ENCODE results near the gene ESPNL.

The ESPNL gene

DNA sequence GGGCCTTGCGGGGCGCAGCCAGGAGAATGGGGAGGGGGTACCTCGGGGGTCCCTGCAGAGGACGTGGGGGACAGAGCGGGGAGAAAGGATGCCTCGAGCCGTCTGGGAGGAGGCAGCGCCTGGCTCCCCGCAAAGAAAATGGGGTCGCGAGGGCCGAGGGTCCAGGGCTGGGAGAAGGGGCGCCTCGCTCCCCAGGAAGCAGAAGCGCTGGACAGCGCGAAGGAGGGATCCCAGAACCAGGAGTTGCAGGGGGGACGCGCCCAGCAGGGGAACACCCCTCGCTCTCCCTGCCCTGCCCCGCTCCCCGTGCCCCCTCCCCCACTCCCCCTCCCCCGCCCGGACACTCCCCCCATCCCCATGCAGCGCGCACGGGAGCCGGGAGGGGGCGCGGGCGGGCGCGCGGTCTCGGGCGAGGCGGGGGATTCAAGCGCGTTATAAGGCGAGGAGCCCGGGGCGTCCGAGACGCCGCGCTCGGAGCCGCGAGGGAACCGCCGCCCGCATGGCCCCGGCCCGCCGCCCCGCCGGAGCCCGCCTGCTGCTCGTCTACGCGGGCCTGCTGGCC, 58.5 kb downstream of the ESPNL start, which contains the start of gene ERFE:
TSS of gene ERFE (plus strand) at position 462 of the 562 bp plus-strand sequence. CDS start at position 500, 38 bp downstream.
- no peak for DNase-seq (ENCODE audit: low read depth)

DNA sequence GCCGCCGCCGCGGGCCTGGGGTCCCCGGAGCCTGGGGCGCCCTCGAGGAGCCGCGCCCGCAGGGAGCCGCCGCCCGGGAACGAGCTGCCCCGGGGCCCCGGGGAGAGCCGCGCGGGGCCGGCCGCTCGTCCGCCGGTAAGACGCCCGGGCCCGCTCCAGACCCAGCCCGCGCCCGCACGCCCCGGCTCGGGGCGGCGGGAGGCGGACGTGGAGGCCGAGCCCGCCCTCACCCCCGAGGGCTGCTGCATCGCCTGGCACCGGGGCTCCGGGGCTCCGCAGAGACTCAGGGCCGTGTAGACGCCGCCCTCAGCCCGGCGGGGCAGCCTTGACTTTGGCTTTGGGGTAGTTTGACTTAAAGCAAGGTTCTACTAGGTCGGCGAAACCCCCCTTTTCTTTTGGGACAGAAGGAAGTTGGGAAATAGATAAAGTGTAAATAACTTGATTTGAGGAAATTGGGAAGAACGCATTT, 59.0 kb downstream of the ESPNL start:
- no peak for DNase-seq (ENCODE audit: low read depth)

GRCh38 chr2:238159661-238160205, 59.6 kb downstream of the ESPNL start:
- DNase-seq (ENCODE audit: low read depth), result no peak

GRCh38 chr2:238160206-238161129, 60.3 kb downstream of the ESPNL start:
- no peak for DNase-seq (ENCODE audit: low read depth)

DNA sequence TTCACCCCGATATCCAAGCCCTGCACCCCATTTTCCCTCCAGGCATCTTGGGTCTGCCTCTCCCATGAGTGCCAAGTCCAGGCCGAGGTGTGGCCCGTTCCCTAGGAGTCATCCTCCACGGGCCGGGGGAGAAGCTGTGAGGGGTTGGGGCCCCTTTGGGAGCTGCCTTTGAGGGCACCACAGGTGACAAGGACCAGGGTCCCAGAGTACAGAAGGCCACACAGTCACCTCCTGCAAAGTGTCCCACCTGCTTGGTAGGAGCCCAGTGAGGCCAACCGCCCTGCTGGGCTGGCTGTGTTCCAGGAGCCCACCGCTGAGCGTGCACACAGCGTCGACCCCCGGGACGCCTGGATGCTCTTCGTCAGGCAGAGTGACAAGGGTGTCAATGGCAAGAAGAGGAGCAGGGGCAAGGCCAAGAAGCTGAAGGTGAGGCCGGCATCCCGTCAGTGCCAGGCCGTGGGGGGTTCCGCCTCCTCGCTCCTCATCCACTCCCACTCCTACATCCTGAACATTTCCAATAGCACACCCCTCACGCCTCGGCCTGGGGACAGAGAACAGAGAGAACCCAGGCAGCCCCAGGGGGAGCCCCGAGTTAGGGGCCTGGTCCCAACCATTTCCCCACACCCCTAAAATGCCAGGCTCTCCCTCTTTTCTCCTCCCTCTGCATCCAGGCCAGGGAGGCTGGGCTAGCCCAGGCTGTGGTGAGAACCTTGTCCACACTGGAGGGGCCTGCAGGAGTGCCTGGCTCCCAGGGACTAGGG, 61.3 kb downstream of the ESPNL start:
- no peak for DNase-seq (ENCODE audit: low read depth)

DNA sequence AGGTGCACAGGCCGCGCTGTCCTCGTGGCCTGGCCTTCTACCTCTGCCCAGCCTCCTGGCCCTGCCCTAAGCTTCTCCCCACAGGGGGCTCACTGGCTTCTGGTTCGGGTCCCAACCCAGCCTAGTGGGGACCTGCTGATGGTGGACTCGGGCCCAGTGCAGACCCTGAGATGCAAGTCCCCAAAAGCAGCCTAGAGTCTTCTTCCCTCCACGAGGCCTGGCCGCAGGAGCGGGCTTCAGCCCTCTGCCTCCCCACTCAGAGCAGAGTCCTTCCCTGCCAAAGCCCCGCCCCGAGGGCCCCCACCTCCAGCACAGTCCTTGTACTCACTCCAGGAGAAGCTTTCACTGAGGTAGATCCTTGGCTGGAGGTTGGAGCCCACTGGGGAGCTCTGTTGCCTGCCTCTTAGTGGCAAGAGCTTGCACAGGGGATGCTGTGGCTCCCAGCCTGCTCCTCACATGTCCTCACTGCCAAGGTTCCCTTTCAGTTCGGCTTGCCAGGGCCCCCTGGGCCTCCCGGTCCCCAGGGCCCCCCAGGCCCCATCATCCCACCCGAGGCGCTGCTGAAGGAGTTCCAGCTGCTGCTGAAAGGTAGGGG, 62.2 kb downstream of the ESPNL start:
- no peak for DNase-seq (ENCODE audit: low read depth)

- DNase-seq (ENCODE audit: low read depth), result no peak
Observed at GRCh38 chr2:238162846-238163441, 62.8 kb downstream of the ESPNL start.

GRCh38 chr2:238163481-238164198, 63.5 kb downstream of the ESPNL start:
- no peak for DNase-seq (ENCODE audit: low read depth)

DNA sequence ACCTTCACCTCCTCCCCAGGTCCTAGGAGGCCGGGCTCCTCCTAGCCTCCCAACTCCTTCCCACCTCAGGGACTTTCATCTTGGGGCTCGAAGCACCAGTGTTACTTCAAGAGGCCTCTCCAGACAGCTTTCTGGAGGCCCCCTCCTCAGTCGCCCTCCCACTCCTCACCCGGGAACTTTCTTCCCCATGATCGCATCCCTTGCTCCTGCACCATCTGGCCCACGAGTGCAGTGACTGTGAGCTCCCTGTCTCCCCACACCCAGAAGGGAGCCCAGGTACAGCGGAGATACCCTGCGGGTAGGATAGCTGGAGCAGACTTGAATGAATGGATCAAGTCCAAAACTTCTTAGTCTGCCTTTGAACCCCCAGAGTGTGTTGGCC, 64.8 kb downstream of the ESPNL start:
- no peak for DNase-seq (ENCODE audit: low read depth)

GRCh38 chr2:238165288-238165921, 65.3 kb downstream of the ESPNL start:
- no peak for DNase-seq (ENCODE audit: low read depth)

- DNase-seq (ENCODE audit: low read depth), result no peak
Observed at GRCh38 chr2:238166391-238167343, 66.5 kb downstream of the ESPNL start.

DNA sequence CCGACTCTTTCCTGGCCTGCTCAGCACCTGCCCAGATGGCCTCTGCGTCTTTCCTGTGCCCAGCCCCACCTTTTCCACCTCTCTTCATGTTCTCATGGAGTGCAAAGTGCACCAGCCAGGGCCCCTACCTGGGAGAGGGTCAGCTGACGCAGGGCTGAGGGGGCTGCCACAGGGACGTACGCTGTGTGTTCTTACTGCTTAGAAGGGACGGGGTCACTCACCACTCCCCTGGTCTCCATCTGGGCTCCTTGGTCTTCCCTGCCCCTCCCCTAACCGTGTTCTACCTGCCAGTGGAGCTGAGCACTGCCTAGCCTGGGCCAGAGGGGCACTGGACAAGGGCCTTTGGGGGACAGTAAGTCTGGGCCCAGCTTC, 67.2 kb downstream of the ESPNL start:
- DNase-seq (ENCODE audit: low read depth), result no peak

DNA sequence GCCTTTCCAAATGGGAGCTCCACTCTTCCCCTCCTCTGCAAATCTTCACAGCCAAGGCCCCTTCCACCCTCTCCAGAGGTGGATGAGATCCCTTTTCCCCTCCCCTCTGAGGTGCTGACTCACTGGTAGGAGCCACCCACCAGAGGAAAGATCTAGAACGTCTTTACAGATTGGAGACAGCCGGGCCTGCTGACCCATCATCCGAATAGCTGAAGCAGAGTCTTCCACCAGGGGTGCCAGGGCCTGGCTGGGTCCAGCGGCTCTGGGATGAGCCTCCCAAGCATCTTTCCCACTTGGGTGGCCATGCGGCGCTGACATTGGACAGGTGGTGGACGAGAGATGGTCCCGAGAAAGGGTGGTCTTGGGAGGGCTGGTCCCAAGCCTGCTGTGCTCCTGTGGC, 67.6 kb downstream of the ESPNL start:
- no peak for DNase-seq (ENCODE audit: low read depth)

DNA sequence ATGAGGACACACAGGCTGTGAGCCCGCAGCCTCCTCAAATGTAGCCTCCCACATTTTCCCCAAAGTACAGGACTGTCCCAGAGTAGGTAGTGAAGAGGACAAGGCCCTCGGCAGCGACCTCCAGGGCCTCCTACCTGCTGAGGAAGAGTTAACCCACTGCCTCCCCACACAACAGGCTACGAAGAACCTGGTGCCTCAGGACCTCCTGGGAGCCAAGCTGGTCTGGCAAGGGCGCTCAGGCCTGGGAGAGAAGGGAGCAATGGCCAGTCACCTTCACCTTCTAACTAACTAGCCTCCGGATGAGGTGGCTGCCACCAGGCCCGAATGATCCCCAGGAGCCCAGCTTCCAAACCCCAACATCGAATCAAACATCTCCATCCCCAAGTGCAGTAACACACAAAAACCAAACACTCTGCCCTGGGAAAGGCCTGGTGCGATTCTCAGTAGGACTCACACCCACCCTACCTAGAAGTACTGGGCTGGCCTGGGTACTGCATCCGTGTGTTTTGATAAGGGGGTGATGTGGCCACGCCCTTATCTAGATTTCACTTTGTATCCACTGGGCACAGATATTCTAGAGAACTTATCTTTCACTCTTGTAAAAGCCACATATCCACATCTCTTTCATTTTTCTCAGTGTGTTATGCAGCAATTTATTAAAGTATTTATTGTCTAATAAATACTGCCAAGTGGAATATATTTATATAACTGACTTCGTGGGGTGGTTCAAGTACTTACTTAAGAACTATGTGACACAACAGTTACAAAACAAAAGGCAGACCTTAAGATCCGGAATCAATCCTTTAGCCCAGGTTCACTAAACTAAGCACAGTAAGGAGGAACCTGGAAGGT, 68.3 kb downstream of the ESPNL start:
- DNase-seq (ENCODE audit: low read depth), result no peak

DNA sequence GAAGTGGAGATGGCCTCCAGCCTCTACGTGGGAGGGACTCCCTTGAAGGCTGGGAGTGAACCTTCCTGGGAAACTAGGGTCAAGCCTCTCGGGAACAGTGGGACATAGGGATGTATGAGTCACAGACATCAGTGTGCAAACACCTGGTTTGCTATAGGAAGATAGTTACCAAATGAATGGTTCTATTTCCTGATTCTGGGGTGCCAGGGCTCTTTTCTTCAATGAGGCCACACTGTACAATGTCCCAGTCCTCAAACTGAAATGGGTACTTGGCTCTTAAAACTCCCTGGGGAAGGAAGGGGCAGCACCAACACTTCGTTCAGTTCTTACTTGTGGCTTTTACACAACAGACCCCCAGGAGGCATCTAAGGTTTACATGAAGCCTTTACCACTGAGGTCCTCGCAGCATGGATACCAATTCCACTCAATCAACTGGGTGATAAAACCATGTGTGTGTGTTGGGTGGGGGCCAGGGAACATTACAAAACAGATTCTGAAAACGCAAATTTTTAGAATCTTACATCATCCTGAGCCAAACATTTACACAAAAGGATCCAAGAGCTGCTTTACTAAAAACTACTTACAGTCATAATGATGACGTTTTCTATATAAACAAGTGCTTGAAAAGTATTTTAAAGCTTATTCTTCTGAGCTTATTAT, 69.0 kb downstream of the ESPNL start:
- peak; percentile 80 for DNase-seq (ENCODE audit: low read depth)

DNA sequence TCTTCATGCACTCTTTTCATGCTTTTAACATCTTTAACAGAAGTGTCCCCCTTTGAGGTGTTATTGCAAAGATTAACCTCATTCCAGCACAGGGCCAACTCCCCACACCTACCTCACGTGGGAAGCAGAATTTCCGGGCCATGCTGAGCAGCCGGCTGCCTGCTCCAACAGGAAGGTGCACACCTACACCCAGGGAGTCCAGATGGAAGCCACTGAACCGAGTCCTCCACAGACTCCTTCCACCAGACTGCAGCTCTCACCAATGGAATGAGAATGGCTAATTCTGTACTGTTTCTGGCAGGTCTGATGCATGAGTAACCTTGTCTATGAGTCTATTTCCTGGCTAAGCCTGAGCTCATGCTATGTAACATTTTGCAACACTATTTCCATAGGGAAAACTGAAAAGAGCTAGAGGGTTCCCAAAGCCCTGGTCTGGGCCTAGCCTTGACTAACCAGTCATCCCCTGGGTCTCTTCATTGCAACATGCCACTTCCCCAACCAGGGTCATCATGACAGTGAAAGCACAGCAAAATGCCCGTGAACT, 69.6 kb downstream of the ESPNL start:
- peak; percentile 87 for DNase-seq (ENCODE audit: low read depth)

DNA sequence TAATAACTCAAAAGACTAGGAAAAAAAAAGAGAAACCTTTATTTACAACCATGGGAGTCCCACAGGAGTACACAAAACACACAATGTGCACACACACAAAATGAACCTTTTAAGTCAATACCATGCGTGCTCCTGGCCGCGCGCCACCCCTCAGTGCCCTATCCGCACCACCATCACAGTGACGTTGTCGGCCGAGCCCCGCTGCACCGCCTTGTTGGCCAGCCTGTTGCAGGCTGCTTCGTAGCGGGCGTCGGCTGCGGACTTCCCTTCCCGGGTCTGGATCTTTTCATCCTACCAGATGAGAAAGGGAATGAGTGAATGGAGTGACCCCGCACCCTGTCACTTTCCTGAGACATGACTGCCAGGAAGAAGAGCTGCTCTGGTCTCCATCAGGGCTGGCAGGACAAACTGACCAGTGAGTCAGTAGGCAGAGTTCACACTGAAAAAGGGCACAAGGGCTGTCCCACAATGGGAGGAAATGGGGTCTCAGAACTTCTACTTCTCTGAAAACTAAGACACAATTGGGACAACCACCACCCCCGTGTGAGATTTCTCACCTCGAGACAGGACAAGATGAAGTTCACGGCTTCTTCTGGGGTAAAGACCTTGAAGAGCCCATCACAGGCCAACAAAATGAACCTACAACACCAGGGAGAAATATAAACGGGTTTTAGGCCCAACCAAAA, 70.4 kb downstream of the ESPNL start:
- no peak for DNase-seq (ENCODE audit: low read depth)

Data from GM04504 (cell line).